HepG2 (cell line): ENCODE data around the gene CHMP6. TPM values are rescaled to one million over a fixed set of nuclear protein-coding genes. Genes with fewer than 3 reads are reported as not detected.

Experiments
- AGO2 ChIP-seq: fragments of 200-400 bp; formaldehyde crosslinking; optimal IDR thresholded peaks from 2 replicates; pipeline ENCODE3; 2017; ENCODE audit warnings: mild to moderate bottlenecking, low read depth, low read length, moderate library complexity
- GPN1 ChIP-seq: sonication (generic); formaldehyde crosslinking; IDR thresholded peaks from 2 replicates; pipeline ENCODE4 v1.5.1; 2020; ENCODE audit warnings: missing genetic modification reagents, borderline replicate concordance
- HCFC1 ChIP-seq: fragments of 150-350 bp; IDR thresholded peaks from 2 replicates; pipeline ENCODE4 v1.6.1; 2014; ENCODE audit warnings: low read depth, low read length
- KDM4B ChIP-seq: sonication (generic); formaldehyde crosslinking; IDR thresholded peaks from 2 replicates; pipeline ENCODE4 v1.4.0; 2020; ENCODE audit warnings: missing genetic modification reagents
- MAFF ChIP-seq: IDR thresholded peaks from 2 replicates; pipeline ENCODE4 v1.6.1; 2011; ENCODE audit warnings: low read depth, low read length, improper control_type of control experiment
- NFKBIZ ChIP-seq: IDR thresholded peaks from 2 replicates; pipeline ENCODE4 v1.6.1; 2018; ENCODE audit warnings: missing genetic modification reagents, missing compliant biosample characterization
- PTBP1 ChIP-seq: fragments of 200-400 bp; formaldehyde crosslinking; IDR thresholded peaks from 2 replicates; pipeline ENCODE4 v1.6.1; 2018; ENCODE audit warnings: low read length, low read depth; ENCODE audit not compliant: poor library complexity, severe bottlenecking
- RFXAP ChIP-seq: sonication (generic); formaldehyde crosslinking; IDR thresholded peaks from 2 replicates; pipeline ENCODE4 v1.4.0; 2020; ENCODE audit warnings: missing genetic modification reagents, borderline replicate concordance
- SMC3 ChIP-seq: IDR thresholded peaks from 2 replicates; pipeline ENCODE4 v1.6.1; 2011; ENCODE audit warnings: low read length, improper control_type of control experiment
- U2AF1 ChIP-seq: fragments of 200-400 bp; formaldehyde crosslinking; optimal IDR thresholded peaks from 2 replicates; pipeline ENCODE3; 2017; ENCODE audit warnings: mild to moderate bottlenecking, low read depth, low read length
- YEATS2 ChIP-seq: sonication (generic); formaldehyde crosslinking; IDR thresholded peaks from 2 replicates; pipeline ENCODE4 v1.4.0; 2020; ENCODE audit warnings: missing genetic modification reagents, borderline replicate concordance
- ZKSCAN1 ChIP-seq: fragments of 150-350 bp; IDR thresholded peaks from 2 replicates; pipeline ENCODE4 v1.6.1; 2014; ENCODE audit warnings: low read length
- ZNF660 ChIP-seq: sonication (generic); formaldehyde crosslinking; IDR thresholded peaks from 2 replicates; pipeline ENCODE4 v1.5.1; 2020; ENCODE audit warnings: mild to moderate bottlenecking, low read depth, missing genetic modification reagents, borderline replicate concordance
- ZNF781 ChIP-seq: sonication (generic); formaldehyde crosslinking; IDR thresholded peaks from 2 replicates; pipeline ENCODE4 v1.5.1; 2020; ENCODE audit warnings: borderline replicate concordance, mild to moderate bottlenecking, missing genetic modification reagents; ENCODE audit errors: not compliant biosample characterization
- ZNF790 ChIP-seq: sonication (generic); formaldehyde crosslinking; IDR thresholded peaks from 2 replicates; pipeline ENCODE4 v1.8.0; 2022; ENCODE audit warnings: missing genetic modification reagents, mild to moderate bottlenecking, borderline replicate concordance
- ZNF850 ChIP-seq: sonication (generic); formaldehyde crosslinking; conservative IDR thresholded peaks from 2 replicates; pipeline ENCODE4 v1.9.0; 2021; ENCODE audit warnings: mild to moderate bottlenecking, missing genetic modification reagents
- ZSCAN20 ChIP-seq: sonication (generic); formaldehyde crosslinking; IDR thresholded peaks from 2 replicates; pipeline ENCODE4 v1.4.0; 2020; ENCODE audit warnings: missing genetic modification reagents, mild to moderate bottlenecking, borderline replicate concordance
- polyA plus RNA-seq, 8 experiments: library from polyadenylated mRNA; depleted of rRNA in 3 of 8; stranded (reverse) in 7 of 8; unstranded in 1 of 8; fragments of >200 nt; fragmentation: Illumina TruSeq in 4 of 8; extraction: Trizol in 4 of 8; gene quantifications; 2 replicates each; pipeline versions ENCODE4 v1.2.1 to v1.2.3, GENCODE V29; 2011 to 2016; ENCODE audit warnings: low read depth in 4 of 8, missing spikeins in 1 of 8, mixed read lengths in 1 of 8; ENCODE audit not compliant: insufficient read depth in 1 of 8
- total RNA-seq, 5 experiments: library from RNA; depleted of rRNA; stranded (reverse); fragments of >200 nt; fragmentation: Illumina TruSeq; extraction: Trizol; gene quantifications; 2 replicates each; pipeline ENCODE4 v1.2.3, GENCODE V29; 2016; ENCODE audit warnings: low read depth in 1 of 5
- TF ChIP-seq, protein P1 (sequence below): sonication (generic); formaldehyde crosslinking; IDR thresholded peaks from 2 replicates; pipeline ENCODE4 v1.8.0; 2022; ENCODE audit warnings: missing genetic modification reagents, mild to moderate bottlenecking, moderate library complexity, borderline replicate concordance
- TF ChIP-seq, protein P2 (sequence below): sonication (generic); formaldehyde crosslinking; IDR thresholded peaks from 2 replicates; pipeline ENCODE4 v1.5.0; 2020; ENCODE audit warnings: mild to moderate bottlenecking, missing genetic modification reagents, borderline replicate concordance
- TF ChIP-seq, protein P3 (sequence below): sonication (generic); formaldehyde crosslinking; conservative IDR thresholded peaks from 2 replicates; pipeline ENCODE4 v1.4.0; 2020; ENCODE audit warnings: mild to moderate bottlenecking, missing genetic modification reagents, moderate library complexity

The CHMP6 gene
- total and polyA plus RNA-seq, 2 of the 13 experiments (the other 11 are each of a cell fraction or from before 2014, with no cell fraction given) = 11.1 to 24.2 TPM

DNA sequence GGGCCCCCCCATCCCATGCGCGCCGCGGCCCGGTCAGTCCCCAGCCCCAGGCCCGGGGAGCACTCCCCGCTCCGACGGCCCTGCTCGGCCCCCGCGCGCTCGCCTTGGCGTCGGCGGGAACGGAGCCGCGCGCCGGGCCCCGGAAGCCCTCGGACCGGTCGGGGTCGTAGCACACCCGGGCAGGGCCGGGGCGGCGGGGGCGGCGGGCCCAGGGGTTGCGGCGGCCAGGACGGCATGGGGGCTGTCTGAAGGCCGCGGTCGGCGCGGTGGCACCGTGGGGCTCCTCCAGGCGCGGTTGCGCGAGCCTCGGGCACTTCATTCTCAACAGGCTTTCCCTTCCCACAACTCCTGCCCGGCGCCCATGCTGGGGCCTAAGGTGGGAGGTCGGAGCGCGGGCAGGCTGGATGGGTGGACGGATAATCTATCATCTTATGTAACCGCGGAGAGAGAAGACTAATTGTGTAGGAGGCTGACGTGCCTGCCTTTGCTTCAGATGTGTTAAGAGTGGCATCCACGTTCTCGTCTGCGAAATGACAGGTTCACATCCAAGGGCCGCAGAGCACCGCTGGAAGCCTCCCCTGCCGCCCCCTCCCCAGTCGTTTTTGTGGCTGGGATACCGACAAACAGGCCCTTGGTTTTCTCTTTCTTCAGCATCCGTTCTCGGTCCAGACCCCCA, 44.0 kb downstream of the CHMP6 start (continued):
- TF ChIP-seq ZNF790 (CRISPR knock-in tag) = peak; percentile 74; the same call in 1 of the 2 replicates
- no peak for TF ChIP-seq PTBP1
- TF ChIP-seq ZNF850 (CRISPR knock-in tag) = no peak
- no peak for TF ChIP-seq KDM4B (CRISPR knock-in tag)
- TF ChIP-seq MAFF = no peak
- no peak for TF ChIP-seq ZKSCAN1
- no peak for TF ChIP-seq ZNF781 (CRISPR knock-in tag)
- TF ChIP-seq ZNF660 = no peak
- no peak for TF ChIP-seq NFKBIZ (CRISPR knock-in tag)
- TF ChIP-seq HCFC1 = no peak
- peak; percentile 13 for TF ChIP-seq AGO2
- TF ChIP-seq YEATS2 (CRISPR knock-in tag) = no peak
- no peak for TF ChIP-seq GPN1 (CRISPR knock-in tag)
- TF ChIP-seq, protein P1, sequence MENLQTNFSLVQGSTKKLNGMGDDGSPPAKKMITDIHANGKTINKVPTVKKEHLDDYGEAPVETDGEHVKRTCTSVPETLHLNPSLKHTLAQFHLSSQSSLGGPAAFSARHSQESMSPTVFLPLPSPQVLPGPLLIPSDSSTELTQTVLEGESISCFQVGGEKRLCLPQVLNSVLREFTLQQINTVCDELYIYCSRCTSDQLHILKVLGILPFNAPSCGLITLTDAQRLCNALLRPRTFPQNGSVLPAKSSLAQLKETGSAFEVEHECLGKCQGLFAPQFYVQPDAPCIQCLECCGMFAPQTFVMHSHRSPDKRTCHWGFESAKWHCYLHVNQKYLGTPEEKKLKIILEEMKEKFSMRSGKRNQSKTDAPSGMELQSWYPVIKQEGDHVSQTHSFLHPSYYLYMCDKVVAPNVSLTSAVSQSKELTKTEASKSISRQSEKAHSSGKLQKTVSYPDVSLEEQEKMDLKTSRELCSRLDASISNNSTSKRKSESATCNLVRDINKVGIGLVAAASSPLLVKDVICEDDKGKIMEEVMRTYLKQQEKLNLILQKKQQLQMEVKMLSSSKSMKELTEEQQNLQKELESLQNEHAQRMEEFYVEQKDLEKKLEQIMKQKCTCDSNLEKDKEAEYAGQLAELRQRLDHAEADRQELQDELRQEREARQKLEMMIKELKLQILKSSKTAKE (CRISPR knock-in tag) = no peak
- no peak for TF ChIP-seq SMC3
- TF ChIP-seq, protein P2, sequence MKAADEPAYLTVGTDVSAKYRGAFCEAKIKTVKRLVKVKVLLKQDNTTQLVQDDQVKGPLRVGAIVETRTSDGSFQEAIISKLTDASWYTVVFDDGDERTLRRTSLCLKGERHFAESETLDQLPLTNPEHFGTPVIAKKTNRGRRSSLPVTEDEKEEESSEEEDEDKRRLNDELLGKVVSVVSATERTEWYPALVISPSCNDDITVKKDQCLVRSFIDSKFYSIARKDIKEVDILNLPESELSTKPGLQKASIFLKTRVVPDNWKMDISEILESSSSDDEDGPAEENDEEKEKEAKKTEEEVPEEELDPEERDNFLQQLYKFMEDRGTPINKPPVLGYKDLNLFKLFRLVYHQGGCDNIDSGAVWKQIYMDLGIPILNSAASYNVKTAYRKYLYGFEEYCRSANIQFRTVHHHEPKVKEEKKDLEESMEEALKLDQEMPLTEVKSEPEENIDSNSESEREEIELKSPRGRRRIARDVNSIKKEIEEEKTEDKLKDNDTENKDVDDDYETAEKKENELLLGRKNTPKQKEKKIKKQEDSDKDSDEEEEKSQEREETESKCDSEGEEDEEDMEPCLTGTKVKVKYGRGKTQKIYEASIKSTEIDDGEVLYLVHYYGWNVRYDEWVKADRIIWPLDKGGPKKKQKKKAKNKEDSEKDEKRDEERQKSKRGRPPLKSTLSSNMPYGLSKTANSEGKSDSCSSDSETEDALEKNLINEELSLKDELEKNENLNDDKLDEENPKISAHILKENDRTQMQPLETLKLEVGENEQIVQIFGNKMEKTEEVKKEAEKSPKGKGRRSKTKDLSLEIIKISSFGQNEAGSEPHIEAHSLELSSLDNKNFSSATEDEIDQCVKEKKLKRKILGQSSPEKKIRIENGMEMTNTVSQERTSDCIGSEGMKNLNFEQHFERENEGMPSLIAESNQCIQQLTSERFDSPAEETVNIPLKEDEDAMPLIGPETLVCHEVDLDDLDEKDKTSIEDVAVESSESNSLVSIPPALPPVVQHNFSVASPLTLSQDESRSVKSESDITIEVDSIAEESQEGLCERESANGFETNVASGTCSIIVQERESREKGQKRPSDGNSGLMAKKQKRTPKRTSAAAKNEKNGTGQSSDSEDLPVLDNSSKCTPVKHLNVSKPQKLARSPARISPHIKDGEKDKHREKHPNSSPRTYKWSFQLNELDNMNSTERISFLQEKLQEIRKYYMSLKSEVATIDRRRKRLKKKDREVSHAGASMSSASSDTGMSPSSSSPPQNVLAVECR (CRISPR knock-in tag) = no peak
- no peak for TF ChIP-seq U2AF1
- TF ChIP-seq RFXAP = no peak
- no peak; the same call in 1 of the 2 replicates for TF ChIP-seq ZSCAN20
- TF ChIP-seq, protein P3, sequence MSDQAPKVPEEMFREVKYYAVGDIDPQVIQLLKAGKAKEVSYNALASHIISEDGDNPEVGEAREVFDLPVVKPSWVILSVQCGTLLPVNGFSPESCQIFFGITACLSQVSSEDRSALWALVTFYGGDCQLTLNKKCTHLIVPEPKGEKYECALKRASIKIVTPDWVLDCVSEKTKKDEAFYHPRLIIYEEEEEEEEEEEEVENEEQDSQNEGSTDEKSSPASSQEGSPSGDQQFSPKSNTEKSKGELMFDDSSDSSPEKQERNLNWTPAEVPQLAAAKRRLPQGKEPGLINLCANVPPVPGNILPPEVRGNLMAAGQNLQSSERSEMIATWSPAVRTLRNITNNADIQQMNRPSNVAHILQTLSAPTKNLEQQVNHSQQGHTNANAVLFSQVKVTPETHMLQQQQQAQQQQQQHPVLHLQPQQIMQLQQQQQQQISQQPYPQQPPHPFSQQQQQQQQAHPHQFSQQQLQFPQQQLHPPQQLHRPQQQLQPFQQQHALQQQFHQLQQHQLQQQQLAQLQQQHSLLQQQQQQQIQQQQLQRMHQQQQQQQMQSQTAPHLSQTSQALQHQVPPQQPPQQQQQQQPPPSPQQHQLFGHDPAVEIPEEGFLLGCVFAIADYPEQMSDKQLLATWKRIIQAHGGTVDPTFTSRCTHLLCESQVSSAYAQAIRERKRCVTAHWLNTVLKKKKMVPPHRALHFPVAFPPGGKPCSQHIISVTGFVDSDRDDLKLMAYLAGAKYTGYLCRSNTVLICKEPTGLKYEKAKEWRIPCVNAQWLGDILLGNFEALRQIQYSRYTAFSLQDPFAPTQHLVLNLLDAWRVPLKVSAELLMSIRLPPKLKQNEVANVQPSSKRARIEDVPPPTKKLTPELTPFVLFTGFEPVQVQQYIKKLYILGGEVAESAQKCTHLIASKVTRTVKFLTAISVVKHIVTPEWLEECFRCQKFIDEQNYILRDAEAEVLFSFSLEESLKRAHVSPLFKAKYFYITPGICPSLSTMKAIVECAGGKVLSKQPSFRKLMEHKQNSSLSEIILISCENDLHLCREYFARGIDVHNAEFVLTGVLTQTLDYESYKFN (CRISPR knock-in tag) = no peak
